ENCODE data around the gene MIPEP. TPM values are rescaled to one million over a fixed set of nuclear protein-coding genes. Genes with fewer than 3 reads are reported as not detected.

Gene MIPEP
- total RNA-seq, 1 donor from 2014 or later, result 15.7 TPM

DNA sequence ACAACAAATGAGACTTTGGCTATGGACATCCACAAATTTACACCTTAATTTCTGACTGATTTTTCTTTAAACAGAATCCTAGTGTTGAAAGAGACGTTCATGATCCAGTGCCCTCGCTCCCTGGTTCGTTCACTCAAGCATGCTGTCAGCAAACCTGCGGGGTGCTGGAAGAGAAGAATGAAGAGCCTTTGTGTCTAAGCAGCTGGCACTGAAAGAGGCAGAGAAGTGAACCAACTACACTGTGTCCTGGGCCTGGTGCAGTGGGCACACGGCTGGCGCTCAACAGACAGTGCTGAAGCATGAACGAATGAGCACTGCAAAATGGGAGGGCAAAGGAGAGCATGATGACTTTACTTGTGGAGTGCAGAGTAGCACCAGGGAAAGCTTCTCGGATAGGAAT lies 46.8 kb downstream of the MIPEP start:
- TF ChIP-seq, protein P1, sequence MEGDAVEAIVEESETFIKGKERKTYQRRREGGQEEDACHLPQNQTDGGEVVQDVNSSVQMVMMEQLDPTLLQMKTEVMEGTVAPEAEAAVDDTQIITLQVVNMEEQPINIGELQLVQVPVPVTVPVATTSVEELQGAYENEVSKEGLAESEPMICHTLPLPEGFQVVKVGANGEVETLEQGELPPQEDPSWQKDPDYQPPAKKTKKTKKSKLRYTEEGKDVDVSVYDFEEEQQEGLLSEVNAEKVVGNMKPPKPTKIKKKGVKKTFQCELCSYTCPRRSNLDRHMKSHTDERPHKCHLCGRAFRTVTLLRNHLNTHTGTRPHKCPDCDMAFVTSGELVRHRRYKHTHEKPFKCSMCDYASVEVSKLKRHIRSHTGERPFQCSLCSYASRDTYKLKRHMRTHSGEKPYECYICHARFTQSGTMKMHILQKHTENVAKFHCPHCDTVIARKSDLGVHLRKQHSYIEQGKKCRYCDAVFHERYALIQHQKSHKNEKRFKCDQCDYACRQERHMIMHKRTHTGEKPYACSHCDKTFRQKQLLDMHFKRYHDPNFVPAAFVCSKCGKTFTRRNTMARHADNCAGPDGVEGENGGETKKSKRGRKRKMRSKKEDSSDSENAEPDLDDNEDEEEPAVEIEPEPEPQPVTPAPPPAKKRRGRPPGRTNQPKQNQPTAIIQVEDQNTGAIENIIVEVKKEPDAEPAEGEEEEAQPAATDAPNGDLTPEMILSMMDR (conservative IDR thresholded peaks at IDR 0.05; ENCODE audit: low read depth, low read length), result no peak
- H3K4me3 ChIP-seq (ENCODE audit: low read depth, low read length), result no peak overlapping the region
- no peak for DNase-seq (ENCODE audit: low read depth)

DNA sequence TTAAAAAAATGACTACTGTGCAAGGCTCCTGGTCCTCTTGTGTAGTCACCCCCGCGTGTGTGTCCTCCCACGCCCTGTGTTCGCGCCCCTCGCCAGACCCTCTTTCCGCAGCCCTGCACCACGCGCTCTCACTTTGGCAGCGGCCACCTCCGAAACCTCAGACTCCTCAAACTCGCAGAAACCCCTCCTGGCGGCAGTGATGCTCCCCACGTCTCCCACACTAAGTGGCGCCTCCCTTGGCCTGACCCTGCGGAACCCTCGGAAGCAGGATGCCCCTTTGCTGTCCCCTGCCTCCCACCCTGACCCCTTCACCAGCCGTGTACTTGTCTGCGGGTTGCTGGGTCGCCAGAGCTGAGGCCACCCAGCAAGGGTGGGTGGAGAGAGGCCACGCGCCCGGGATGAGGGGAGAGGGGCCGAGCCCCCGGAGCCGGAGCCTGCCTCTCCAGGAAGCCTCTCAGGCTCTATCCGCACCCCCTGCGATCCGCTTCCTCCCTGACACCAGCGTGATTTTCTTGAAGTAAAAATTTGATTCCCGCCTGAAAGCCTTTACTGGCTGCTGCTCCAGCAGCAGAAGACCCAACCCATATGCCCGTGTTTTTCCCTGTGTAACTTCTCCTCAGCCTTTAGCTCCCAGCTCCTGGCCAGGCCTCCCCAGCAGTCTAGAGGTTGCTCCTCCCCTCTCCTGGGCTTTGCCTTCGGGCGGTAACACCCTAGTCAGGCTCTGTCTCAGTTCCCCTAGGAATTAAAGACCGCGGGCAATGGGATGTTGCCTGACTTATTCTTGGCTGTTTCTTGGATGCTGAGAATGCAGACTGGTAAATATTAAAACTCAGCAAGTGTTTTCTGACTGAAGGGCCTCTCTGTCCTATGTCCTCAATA lies 55.2 kb downstream of the MIPEP start:
- TF ChIP-seq, protein P1 (conservative IDR thresholded peaks at IDR 0.05; ENCODE audit: low read depth, low read length), result no peak

DNA sequence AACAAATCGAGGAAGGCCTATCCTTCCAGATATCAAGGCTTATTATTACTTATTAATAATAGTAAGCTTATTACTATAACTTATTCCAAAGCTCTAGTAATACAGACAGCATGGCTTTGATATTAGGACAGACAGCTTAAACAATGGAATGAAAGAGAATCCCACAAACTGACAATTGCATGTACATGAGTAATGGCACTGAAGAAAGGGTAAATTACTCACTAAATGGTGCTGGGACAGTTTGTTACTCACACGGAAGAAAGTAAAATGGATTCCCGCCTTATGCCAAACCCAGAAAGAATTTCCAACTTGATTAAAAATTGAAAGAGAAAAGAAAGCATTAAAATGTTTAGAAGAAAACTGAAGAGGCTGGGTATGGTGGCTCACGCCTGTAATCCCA lies 60.3 kb downstream of the MIPEP start:
- TF ChIP-seq, protein P1 (conservative IDR thresholded peaks at IDR 0.05; ENCODE audit: low read depth, low read length), result no peak
- H3K4me3 ChIP-seq (ENCODE audit: low read depth, low read length), result no peak overlapping the region
- peak; percentile 9 for DNase-seq (ENCODE audit: low read depth)

More for the DNA sequence above, 55.2 kb downstream of the MIPEP start:
- no peak for DNase-seq (ENCODE audit: low read depth)
- no peak overlapping the region for H3K4me3 ChIP-seq (ENCODE audit: low read depth, low read length)

DNA sequence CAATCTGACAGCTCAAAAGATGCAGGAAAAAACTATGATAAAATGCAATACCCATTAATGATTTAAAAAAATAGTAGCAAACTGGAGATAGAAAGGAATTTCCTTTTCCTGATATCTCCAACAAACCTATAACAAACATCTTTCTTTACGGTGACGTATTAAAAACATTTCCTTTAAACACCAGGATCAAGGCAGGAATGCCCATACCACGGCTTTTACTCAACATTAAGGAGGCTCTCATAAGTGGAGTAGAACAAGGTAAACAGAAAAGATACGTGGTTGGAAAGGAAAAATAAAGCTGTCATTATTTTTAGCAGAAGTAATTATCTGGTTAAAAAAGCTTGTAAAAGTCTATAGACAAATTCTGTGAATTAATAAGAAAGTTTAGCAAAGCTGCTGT lies 61.1 kb downstream of the MIPEP start:
- H3K4me3 ChIP-seq (ENCODE audit: low read depth, low read length), result no peak overlapping the region
- TF ChIP-seq, protein P1 (conservative IDR thresholded peaks at IDR 0.05; ENCODE audit: low read depth, low read length), result no peak
- DNase-seq (ENCODE audit: low read depth), result no peak

DNA sequence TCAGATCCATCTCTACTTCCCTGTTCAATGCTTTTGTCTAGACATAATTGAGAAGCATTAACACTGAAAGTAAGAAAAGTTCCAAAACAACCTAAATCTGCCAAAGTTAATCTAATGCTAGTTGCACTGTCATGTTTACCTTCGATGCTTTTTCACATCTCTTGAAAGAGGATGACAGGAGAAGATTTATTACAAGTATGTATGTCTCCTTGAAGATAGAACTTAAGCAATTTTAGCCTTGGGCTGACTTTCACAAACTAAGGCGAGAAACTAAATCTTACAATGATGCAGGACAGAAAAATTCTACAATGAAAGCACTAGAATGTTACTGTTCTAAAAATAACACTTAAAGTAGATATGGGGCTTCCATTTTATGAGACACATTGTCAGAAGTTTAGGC lies 64.0 kb downstream of the MIPEP start:
- DNase-seq (ENCODE audit: low read depth), result no peak
- TF ChIP-seq, protein P1 (conservative IDR thresholded peaks at IDR 0.05; ENCODE audit: low read depth, low read length), result no peak
- H3K4me3 ChIP-seq (ENCODE audit: low read depth, low read length), result no peak overlapping the region

DNA sequence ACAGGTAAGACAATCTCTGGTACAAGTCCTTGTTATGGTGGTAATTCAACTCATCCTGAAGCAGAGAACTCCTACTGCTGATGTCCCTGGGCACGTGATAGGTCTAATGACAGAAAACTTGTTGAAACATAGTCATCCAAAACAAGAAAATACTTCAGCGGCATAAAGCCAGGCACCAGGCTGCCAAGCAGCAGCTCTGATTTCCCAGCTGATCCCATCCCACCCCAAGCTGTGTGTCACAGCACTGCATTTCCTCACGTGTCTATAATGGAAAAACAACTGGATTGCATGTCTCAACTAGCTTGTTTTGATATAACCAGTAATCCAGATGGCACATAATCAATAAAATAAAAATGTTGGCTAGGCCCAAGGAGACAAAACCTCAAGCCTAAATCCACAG lies 64.8 kb downstream of the MIPEP start:
- no peak overlapping the region for H3K4me3 ChIP-seq (ENCODE audit: low read depth, low read length)
- TF ChIP-seq, protein P1 (conservative IDR thresholded peaks at IDR 0.05; ENCODE audit: low read depth, low read length), result no peak
- no peak for DNase-seq (ENCODE audit: low read depth)
